GM23338 (cell line): ENCODE measurements around the gene PLXNB2. TPM values are rescaled to one million over a fixed set of nuclear protein-coding genes. Genes with fewer than 3 reads are reported as not detected.

Source experiments
- ATAC-seq: fragments of 200-7000 bp; cut with Tn5 transposase; 3 replicates; pipeline ENCODE4 v1.9.1; 2020
- DNase-seq: peaks from one replicate; pipeline ENCODE4 v3.0.0-alpha.2; 2015; ENCODE audit warnings: low spot score
- H2AFZ ChIP-seq: fragments of 200-600 bp; sonication (generic); 2 replicates; pipeline ENCODE4 v1.8.0; 2016; ENCODE audit warnings: antibody characterized with exemption, mild to moderate bottlenecking, moderate library complexity
- H3F3A ChIP-seq: fragments of 200-600 bp; sonication (generic); replicated peaks from 2 replicates; pipeline ENCODE4 v1.8.0; 2017; ENCODE audit warnings: antibody characterized with exemption, mixed run types, low read depth
- H3K27ac ChIP-seq: fragments of 200-600 bp; sonication (generic); 2 replicates; pipeline ENCODE4 v1.6.1; 2016; ENCODE audit warnings: low read depth
- H3K27me3 ChIP-seq: fragments of 200-600 bp; sonication (generic); 2 replicates; pipeline ENCODE4 v1.8.0; 2016; ENCODE audit warnings: mild to moderate bottlenecking, mixed run types, moderate library complexity; ENCODE audit not compliant: insufficient read depth
- H3K36me3 ChIP-seq: fragments of 200-600 bp; sonication (generic); 2 replicates; pipeline ENCODE4 v1.8.0; 2016; ENCODE audit warnings: mild to moderate bottlenecking; ENCODE audit not compliant: insufficient read depth
- H3K4me1 ChIP-seq: fragments of 200-600 bp; sonication (generic); 2 replicates; pipeline ENCODE4 v1.8.0; 2016; ENCODE audit warnings: mild to moderate bottlenecking, moderate library complexity; ENCODE audit not compliant: insufficient read depth
- H3K4me2 ChIP-seq: fragments of 200-600 bp; sonication (generic); 2 replicates; pipeline ENCODE4 v1.7.1; 2017; ENCODE audit warnings: mixed run types
- H3K4me3 ChIP-seq: fragments of 200-600 bp; sonication (generic); 2 replicates; pipeline ENCODE4 v1.6.1; 2016; ENCODE audit warnings: mixed run types
- H3K79me2 ChIP-seq: fragments of 200-600 bp; sonication (generic); replicated peaks from 2 replicates; pipeline ENCODE4 v1.8.0; 2017; ENCODE audit warnings: mild to moderate bottlenecking; ENCODE audit not compliant: insufficient read depth
- H3K9me2 ChIP-seq: fragments of 200-600 bp; sonication (generic); 2 replicates; pipeline ENCODE4 v1.8.0; 2017; ENCODE audit not compliant: insufficient read depth
- H4K20me1 ChIP-seq: fragments of 200-600 bp; sonication (generic); replicated peaks from 2 replicates; pipeline ENCODE4 v1.8.0; 2017; ENCODE audit warnings: mild to moderate bottlenecking; ENCODE audit not compliant: insufficient read depth
- H3K27ac Mint-ChIP-seq: 2 replicates; pipeline ENCODE4 v1.8.0; 2020; ENCODE audit warnings: inconsistent platforms, mild to moderate bottlenecking, moderate library complexity, mixed read lengths
- H3K27me3 Mint-ChIP-seq: 3 replicates; pipeline ENCODE4 v1.8.0; 2022; ENCODE audit warnings: low read depth, mild to moderate bottlenecking, moderate library complexity, mixed read lengths, inconsistent platforms; ENCODE audit not compliant: insufficient read depth, poor library complexity
- H3K36me3 Mint-ChIP-seq: 3 replicates; pipeline ENCODE4 v1.8.0; 2021; ENCODE audit warnings: low read depth, mild to moderate bottlenecking, inconsistent platforms, moderate library complexity, mixed read lengths
- H3K4me1 Mint-ChIP-seq: 3 replicates; pipeline ENCODE4 v1.8.0; 2020; ENCODE audit warnings: mild to moderate bottlenecking, inconsistent platforms, mixed read lengths
- H3K4me3 Mint-ChIP-seq: 3 replicates; pipeline ENCODE4 v1.8.0; 2021; ENCODE audit warnings: moderate library complexity, mild to moderate bottlenecking, inconsistent platforms, mixed read lengths
- H3K9me3 Mint-ChIP-seq: 3 replicates; pipeline ENCODE4 v1.8.0; 2020; ENCODE audit warnings: moderate library complexity, mild to moderate bottlenecking, inconsistent platforms, mixed read lengths
- CREB1 ChIP-seq: fragments of 250-450 bp; sonication (Bioruptor Pico); IDR thresholded peaks from 2 replicates; pipeline ENCODE4 v1.5.0; 2020; ENCODE audit warnings: low read depth, mild to moderate bottlenecking, moderate library complexity
- EZH2 ChIP-seq: fragments of 200-600 bp; sonication (generic); IDR thresholded peaks from one replicate; pipeline ENCODE4 v1.8.0; 2017; ENCODE audit warnings: antibody characterized with exemption, mild to moderate bottlenecking, low read depth; ENCODE audit not compliant: unreplicated experiment
- EZH2phosphoT487 ChIP-seq: fragments of 200-600 bp; sonication (generic); IDR thresholded peaks from one replicate; pipeline ENCODE4 v1.8.1; 2018; ENCODE audit warnings: antibody characterized with exemption; ENCODE audit not compliant: unreplicated experiment
- JUNB ChIP-seq: IDR thresholded peaks from one replicate; pipeline ENCODE4 v1.6.1; 2016; ENCODE audit warnings: antibody characterized with exemption; ENCODE audit not compliant: unreplicated experiment
- NANOG ChIP-seq: IDR thresholded peaks from 2 replicates; pipeline ENCODE4 v1.6.1; 2016; ENCODE audit warnings: antibody characterized with exemption, borderline replicate concordance
- POLR2AphosphoS5 ChIP-seq: IDR thresholded peaks from 2 replicates; pipeline ENCODE4 v1.6.1; 2016; ENCODE audit warnings: antibody characterized with exemption, low read depth
- ZNF114 ChIP-seq: fragments of 250-450 bp; sonication (Bioruptor Pico); IDR thresholded peaks from 2 replicates; pipeline ENCODE4 v1.5.0; 2020; ENCODE audit warnings: mild to moderate bottlenecking, moderate library complexity
- ZNF331 ChIP-seq: fragments of 250-450 bp; sonication (Bioruptor Pico); IDR thresholded peaks from 2 replicates; pipeline ENCODE4 v1.5.0; 2020; ENCODE audit warnings: low read depth, mild to moderate bottlenecking, moderate library complexity
- polyA plus RNA-seq: library from polyadenylated mRNA; unstranded; fragments of >200 nt; fragmentation: Nextera tagmentation; extraction: Ambion mirVana; gene quantifications from 2 replicates; pipeline ENCODE4 v1.2.1, GENCODE V29; 2016
- total RNA-seq: library from RNA; depleted of rRNA; stranded (reverse); fragments of >200 nt; shearing (Covaris generic); gene quantifications from 2 replicates; pipeline ENCODE4 v1.2.3, GENCODE V29; 2014
- TF ChIP-seq, protein P1 (sequence below): IDR thresholded peaks from one replicate; pipeline ENCODE4 v1.6.1; 2018; ENCODE audit warnings: antibody characterized with exemption; ENCODE audit not compliant: unreplicated experiment
- TF ChIP-seq, protein P2 (sequence below): IDR thresholded peaks from 2 replicates; pipeline ENCODE4 v1.6.1; 2016; ENCODE audit warnings: antibody characterized with exemption
- TF ChIP-seq, protein P3 (sequence below): fragments of 250-450 bp; sonication (Bioruptor Pico); IDR thresholded peaks from 2 replicates; pipeline ENCODE4 v1.5.0; 2020; ENCODE audit warnings: mild to moderate bottlenecking, moderate library complexity

PLXNB2 gene
- total and polyA plus RNA-seq, 2 experiments from 2014 or later = 29.1 to 66.3 TPM

DNA sequence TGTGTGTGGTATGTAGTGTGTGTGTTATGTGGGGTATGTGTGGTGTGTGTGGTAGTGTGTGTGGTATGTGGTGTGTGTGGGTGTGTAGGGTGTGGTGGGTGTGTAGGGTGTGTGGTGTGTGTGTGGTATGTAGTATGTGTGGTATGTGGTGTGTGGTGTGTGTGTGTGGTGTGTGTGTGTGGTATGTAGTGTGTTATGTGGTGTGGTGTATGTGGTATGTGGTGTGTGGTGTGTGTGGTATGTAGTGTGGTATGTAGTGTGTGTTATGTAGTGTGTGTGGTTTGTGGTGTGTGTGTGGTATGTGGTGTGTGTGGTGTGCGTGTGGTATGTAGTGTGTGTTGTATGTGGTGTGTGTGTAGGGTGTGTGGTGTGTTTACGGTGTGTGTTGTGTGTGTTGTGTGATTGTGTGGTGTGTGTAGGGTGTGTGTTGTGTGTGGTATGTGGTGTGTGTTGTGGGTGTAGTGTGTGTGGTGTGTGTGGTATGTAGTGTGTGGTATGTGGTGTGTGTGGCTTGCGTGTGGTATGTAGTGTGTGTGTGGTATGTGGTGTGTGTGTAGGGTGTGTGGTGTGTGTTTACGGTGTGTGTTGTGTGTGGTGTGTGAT is 31.5 kb upstream of the PLXNB2 start (continued):
- TF ChIP-seq, protein P1, sequence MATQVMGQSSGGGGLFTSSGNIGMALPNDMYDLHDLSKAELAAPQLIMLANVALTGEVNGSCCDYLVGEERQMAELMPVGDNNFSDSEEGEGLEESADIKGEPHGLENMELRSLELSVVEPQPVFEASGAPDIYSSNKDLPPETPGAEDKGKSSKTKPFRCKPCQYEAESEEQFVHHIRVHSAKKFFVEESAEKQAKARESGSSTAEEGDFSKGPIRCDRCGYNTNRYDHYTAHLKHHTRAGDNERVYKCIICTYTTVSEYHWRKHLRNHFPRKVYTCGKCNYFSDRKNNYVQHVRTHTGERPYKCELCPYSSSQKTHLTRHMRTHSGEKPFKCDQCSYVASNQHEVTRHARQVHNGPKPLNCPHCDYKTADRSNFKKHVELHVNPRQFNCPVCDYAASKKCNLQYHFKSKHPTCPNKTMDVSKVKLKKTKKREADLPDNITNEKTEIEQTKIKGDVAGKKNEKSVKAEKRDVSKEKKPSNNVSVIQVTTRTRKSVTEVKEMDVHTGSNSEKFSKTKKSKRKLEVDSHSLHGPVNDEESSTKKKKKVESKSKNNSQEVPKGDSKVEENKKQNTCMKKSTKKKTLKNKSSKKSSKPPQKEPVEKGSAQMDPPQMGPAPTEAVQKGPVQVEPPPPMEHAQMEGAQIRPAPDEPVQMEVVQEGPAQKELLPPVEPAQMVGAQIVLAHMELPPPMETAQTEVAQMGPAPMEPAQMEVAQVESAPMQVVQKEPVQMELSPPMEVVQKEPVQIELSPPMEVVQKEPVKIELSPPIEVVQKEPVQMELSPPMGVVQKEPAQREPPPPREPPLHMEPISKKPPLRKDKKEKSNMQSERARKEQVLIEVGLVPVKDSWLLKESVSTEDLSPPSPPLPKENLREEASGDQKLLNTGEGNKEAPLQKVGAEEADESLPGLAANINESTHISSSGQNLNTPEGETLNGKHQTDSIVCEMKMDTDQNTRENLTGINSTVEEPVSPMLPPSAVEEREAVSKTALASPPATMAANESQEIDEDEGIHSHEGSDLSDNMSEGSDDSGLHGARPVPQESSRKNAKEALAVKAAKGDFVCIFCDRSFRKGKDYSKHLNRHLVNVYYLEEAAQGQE = no peak
- TF ChIP-seq EZH2 (no peak), ZNF331 (no peak), CREB1 (no peak)
- TF ChIP-seq, protein P2, sequence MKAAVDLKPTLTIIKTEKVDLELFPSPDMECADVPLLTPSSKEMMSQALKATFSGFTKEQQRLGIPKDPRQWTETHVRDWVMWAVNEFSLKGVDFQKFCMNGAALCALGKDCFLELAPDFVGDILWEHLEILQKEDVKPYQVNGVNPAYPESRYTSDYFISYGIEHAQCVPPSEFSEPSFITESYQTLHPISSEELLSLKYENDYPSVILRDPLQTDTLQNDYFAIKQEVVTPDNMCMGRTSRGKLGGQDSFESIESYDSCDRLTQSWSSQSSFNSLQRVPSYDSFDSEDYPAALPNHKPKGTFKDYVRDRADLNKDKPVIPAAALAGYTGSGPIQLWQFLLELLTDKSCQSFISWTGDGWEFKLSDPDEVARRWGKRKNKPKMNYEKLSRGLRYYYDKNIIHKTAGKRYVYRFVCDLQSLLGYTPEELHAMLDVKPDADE = no peak

DNA sequence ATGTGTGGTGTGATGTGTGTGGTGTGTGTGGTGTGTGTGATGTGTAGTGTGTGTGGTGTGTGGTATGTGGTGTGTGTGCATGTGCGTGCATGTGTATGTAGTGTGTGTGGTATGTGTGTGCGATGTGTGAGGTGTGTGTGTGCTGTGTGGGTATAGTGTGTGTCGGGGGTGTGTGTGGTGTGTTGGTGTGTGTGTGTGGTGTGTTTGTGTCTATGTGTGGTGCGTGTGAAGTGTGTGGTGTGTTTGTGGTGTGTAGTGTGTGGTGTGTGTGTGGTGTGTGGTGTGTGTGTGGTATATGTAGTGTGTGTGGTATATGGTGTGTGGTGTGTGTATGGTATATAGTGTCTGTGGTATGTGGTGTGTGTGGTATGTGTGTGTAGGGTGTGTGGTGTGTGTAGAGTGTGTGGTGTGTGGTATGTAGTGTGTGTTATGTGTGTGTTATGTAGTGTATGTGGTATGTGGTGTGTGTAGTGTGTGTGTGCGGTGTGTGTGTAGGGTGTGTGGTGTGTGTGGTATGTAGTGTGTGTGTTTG is 30.7 kb upstream of the PLXNB2 start:
- H3K9me3 Mint-ChIP-seq = no peaks in the 10 kb centered on the region; the same call in 2 of the 3 replicates
- Histone ChIP-seq H3F3A (peaks cover 27% of the 10 kb centered on the region), H3K27ac (no peak overlapping the region), H3K79me2 (no peaks in the 10 kb centered on the region), H3K4me3 (no peak overlapping the region), H3K36me3 (no peaks in the 10 kb centered on the region), H3K4me2 (no peak overlapping the region), H3K4me1 (no peaks in the 10 kb centered on the region), H3K27me3 (no peaks in the 10 kb centered on the region), H2AFZ (no peak overlapping the region), H3K9me2 (no peaks in the 10 kb centered on the region), H4K20me1 (no peaks in the 10 kb centered on the region)
- H3K36me3 Mint-ChIP-seq = no peaks in the 10 kb centered on the region
- H3K4me1 Mint-ChIP-seq = peaks cover 2% of the 10 kb centered on the region; the same call in 1 of the 3 replicates
- no peak for DNase-seq
- H3K27ac Mint-ChIP-seq = no peak overlapping the region
- peaks cover 9% of the 10 kb centered on the region for H3K27me3 Mint-ChIP-seq
- no peak for ATAC-seq
- no peak overlapping the region for H3K4me3 Mint-ChIP-seq
- TF ChIP-seq ZNF331 = no peak
- no peak for TF ChIP-seq POLR2AphosphoS5
- TF ChIP-seq NANOG = no peak
- TF ChIP-seq CREB1 = no peak
- no peak for TF ChIP-seq ZNF114 (CRISPR knock-in tag)
- no peak for TF ChIP-seq JUNB
- TF ChIP-seq, protein P3, sequence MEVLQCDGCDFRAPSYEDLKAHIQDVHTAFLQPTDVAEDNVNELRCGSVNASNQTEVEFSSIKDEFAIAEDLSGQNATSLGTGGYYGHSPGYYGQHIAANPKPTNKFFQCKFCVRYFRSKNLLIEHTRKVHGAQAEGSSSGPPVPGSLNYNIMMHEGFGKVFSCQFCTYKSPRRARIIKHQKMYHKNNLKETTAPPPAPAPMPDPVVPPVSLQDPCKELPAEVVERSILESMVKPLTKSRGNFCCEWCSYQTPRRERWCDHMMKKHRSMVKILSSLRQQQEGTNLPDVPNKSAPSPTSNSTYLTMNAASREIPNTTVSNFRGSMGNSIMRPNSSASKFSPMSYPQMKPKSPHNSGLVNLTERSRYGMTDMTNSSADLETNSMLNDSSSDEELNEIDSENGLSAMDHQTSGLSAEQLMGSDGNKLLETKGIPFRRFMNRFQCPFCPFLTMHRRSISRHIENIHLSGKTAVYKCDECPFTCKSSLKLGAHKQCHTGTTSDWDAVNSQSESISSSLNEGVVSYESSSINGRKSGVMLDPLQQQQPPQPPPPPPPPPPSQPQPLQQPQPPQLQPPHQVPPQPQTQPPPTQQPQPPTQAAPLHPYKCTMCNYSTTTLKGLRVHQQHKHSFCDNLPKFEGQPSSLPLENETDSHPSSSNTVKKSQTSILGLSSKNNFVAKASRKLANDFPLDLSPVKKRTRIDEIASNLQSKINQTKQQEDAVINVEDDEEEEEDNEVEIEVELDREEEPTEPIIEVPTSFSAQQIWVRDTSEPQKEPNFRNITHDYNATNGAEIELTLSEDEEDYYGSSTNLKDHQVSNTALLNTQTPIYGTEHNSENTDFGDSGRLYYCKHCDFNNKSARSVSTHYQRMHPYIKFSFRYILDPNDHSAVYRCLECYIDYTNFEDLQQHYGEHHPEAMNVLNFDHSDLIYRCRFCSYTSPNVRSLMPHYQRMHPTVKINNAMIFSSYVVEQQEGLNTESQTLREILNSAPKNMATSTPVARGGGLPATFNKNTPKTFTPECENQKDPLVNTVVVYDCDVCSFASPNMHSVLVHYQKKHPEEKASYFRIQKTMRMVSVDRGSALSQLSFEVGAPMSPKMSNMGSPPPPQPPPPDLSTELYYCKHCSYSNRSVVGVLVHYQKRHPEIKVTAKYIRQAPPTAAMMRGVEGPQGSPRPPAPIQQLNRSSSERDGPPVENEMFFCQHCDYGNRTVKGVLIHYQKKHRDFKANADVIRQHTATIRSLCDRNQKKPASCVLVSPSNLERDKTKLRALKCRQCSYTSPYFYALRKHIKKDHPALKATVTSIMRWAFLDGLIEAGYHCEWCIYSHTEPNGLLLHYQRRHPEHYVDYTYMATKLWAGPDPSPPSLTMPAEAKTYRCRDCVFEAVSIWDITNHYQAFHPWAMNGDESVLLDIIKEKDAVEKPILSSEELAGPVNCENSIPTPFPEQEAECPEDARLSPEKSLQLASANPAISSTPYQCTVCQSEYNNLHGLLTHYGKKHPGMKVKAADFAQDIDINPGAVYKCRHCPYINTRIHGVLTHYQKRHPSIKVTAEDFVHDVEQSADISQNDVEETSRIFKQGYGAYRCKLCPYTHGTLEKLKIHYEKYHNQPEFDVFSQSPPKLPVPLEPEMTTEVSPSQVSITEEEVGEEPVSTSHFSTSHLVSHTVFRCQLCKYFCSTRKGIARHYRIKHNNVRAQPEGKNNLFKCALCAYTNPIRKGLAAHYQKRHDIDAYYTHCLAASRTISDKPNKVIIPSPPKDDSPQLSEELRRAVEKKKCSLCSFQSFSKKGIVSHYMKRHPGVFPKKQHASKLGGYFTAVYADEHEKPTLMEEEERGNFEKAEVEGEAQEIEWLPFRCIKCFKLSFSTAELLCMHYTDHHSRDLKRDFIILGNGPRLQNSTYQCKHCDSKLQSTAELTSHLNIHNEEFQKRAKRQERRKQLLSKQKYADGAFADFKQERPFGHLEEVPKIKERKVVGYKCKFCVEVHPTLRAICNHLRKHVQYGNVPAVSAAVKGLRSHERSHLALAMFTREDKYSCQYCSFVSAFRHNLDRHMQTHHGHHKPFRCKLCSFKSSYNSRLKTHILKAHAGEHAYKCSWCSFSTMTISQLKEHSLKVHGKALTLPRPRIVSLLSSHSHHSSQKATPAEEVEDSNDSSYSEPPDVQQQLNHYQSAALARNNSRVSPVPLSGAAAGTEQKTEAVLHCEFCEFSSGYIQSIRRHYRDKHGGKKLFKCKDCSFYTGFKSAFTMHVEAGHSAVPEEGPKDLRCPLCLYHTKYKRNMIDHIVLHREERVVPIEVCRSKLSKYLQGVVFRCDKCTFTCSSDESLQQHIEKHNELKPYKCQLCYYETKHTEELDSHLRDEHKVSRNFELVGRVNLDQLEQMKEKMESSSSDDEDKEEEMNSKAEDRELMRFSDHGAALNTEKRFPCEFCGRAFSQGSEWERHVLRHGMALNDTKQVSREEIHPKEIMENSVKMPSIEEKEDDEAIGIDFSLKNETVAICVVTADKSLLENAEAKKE (CRISPR knock-in tag) = no peak
- TF ChIP-seq EZH2phosphoT487 = no peak
